Measurements from ENCODE around the gene CYP4F8. TPM values are rescaled to one million over a fixed set of nuclear protein-coding genes. Genes with fewer than 3 reads are reported as not detected.
"Not testable (repeated sequence)": the region's sequence is repeated elsewhere in the genome, so short reads cannot be mapped to it uniquely, and the experiment has no call there.

CYP4F8 gene
- total RNA-seq, 1 donor = not detected

GRCh38 chr19:15644066-15644741 is 29.2 kb downstream of the CYP4F8 start:
- no peak for DNase-seq (ENCODE audit: low read depth)

GRCh38 chr19:15644816-15645215 is 29.8 kb downstream of the CYP4F8 start:
- no peak for TF ChIP-seq CTCF (IDR thresholded peaks at IDR 0.05; ENCODE audit: insufficient read depth, low read length)
- DNase-seq (ENCODE audit: low read depth) = no peak
- H3K4me3 ChIP-seq (ENCODE audit: low read depth, low read length) = no peak overlapping the region

More at GRCh38 chr19:15644066-15644741, 29.2 kb downstream of the CYP4F8 start:
- no peak for TF ChIP-seq CTCF (IDR thresholded peaks at IDR 0.05; ENCODE audit: insufficient read depth, low read length)
- no peak overlapping the region for H3K4me3 ChIP-seq (ENCODE audit: low read depth, low read length)

- TF ChIP-seq CTCF (IDR thresholded peaks at IDR 0.05; ENCODE audit: insufficient read depth, low read length) = no peak
- DNase-seq (ENCODE audit: low read depth) = no peak
- no peak overlapping the region for H3K4me3 ChIP-seq (ENCODE audit: low read depth, low read length)
Observed at GRCh38 chr19:15649526-15649925, 34.5 kb downstream of the CYP4F8 start.

GRCh38 chr19:15650123-15650522 is 35.1 kb downstream of the CYP4F8 start:
- DNase-seq (ENCODE audit: low read depth); H3K4me3 ChIP-seq (ENCODE audit: low read depth, low read length): not testable (repeated sequence)

GRCh38 chr19:15651791-15652190 is 36.8 kb downstream of the CYP4F8 start:
- DNase-seq (ENCODE audit: low read depth) = no peak
- no peak for TF ChIP-seq CTCF (IDR thresholded peaks at IDR 0.05; ENCODE audit: insufficient read depth, low read length)
- H3K4me3 ChIP-seq (ENCODE audit: low read depth, low read length) = no peak overlapping the region

- no peak for DNase-seq (ENCODE audit: low read depth)
- TF ChIP-seq CTCF (IDR thresholded peaks at IDR 0.05; ENCODE audit: insufficient read depth, low read length) = no peak
- no peak overlapping the region for H3K4me3 ChIP-seq (ENCODE audit: low read depth, low read length)
Observed at GRCh38 chr19:15652559-15653278, 37.7 kb downstream of the CYP4F8 start.

- H3K4me3 ChIP-seq (ENCODE audit: low read depth, low read length) = no peak overlapping the region
- no peak for DNase-seq (ENCODE audit: low read depth)
- no peak for TF ChIP-seq CTCF (IDR thresholded peaks at IDR 0.05; ENCODE audit: insufficient read depth, low read length)
Observed at GRCh38 chr19:15656467-15656866, 41.4 kb downstream of the CYP4F8 start.
